HG03378 (cell line): Measurements from ENCODE around the gene COL11A2.
"Not testable (repeated sequence)": the region's sequence is repeated elsewhere in the genome, so short reads cannot be mapped to it uniquely, and the experiment has no call there.

Experiments used
- ATAC-seq: cut with Tn5 transposase; IDR thresholded peaks from one replicate; pipeline ENCODE4 v1.9.1; 2021; ENCODE audit warnings: mild to moderate bottlenecking, moderate library complexity; ENCODE audit not compliant: unreplicated experiment

COL11A2 gene

DNA sequence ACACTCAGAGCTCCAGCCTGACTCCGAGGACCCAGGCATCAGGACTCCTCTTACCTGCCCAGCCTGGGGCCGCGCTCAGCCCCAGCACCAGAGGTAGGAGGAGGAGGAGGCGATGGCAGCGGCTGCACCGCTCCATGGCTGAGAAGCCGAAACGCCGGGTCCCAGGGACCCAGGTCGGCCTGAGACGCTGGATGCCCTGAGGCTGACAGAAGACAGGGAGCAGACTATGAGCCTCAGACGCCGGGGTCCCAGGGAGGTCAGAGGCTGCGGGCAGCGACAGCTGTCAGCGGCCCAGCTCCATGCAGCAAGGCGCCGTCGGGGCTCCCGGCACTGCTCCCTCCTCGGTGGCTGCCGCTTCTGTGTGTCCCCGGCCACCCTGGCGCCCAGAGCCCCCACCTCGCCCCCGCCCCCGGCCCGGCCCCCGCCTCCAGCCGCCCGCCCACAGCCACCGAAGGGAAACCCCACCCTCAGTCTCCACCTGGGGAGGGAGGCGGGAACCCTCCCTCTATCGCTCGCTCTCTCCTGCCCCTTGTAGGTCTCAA, at the start of gene COL11A2:
TSS of gene COL11A2 (minus strand) at position 363 of the 542 bp plus-strand sequence. CDS start at position 136, 227 bp downstream.
- no peak for ATAC-seq

DNA sequence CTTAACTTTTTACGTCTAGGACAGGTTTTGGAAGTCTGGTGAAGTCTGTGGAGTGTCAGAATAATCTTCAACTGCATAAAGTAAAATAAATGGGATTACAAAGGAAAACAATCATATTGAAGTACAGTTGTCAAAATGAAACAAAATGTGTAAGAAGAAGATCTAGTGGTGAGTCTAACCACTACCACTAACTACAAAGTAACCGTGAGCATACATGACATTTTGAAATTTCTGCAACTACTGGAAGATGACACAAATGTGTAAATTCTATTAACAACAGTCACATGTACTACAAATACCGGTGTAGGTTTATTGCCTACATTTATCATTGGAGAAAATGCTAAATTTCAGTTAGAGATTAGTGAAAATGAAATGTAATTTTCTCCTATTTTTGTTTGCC, 49.7 kb upstream of the COL11A2 start:
- no peak for ATAC-seq

GRCh38 chr6:33237741-33238140, 45.5 kb upstream of the COL11A2 start:
- no peak for ATAC-seq

DNA sequence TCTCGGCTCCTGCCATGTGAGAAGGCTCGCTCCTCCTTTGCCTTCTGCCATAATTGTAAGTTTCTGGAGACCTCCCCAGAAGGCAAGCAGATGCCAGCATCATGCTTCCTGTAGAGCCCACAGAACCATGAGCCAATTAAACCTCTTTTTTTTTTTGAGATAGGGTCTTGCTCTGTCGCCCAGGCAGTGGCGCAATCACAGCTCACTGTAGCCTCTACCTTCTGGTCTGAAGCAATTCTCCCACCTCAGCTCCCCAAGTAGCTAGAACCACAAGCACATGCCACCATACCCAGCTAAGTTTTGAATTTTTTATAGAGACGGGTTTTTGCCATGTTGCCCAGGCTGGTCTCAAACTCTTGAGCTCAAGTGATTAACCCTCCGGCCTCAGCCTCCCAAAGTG, 44.6 kb upstream of the COL11A2 start:
- no peak for ATAC-seq

DNA sequence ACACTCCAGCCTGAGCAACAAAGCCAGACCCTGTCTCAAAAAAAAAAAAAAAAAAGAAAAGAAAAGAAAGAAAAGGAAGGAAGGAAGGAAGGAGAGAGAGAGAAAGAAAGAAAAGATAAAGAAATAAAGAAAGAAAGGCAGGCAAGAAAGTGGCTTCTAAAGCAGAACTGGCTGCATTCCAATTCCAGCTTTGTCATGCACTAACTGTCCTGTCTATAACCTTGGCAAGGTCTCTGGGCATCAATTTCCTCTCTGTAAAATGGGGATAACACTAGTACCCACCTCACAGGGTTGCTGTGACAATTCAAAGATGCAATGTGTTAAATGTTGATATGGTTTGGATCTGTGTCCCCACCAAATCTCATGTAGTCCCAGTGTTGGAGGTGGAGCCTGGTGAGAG, 44.1 kb upstream of the COL11A2 start:
- no peak for ATAC-seq

DNA sequence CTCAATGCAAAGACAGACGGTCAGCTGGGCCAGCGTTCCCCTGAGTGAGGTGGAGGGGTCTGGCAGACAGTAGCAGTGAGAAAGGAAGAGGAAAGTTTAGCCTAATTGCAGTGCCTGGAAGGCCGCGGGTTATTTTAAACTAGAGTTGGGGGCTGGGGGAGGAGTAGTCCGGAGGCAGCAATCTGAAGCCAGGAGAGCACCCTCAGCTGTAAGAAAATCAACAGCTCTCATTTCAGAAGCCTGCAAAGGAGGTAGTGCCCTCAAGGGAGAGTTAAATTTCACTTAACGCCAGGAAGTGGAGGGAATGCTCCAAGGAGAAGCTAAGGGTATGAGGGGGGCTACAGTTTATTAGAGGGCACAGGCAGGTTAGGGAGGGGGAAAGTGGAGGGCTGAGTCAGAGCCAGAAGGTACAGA, 43.0 kb upstream of the COL11A2 start:
- ATAC-seq, result no peak

DNA sequence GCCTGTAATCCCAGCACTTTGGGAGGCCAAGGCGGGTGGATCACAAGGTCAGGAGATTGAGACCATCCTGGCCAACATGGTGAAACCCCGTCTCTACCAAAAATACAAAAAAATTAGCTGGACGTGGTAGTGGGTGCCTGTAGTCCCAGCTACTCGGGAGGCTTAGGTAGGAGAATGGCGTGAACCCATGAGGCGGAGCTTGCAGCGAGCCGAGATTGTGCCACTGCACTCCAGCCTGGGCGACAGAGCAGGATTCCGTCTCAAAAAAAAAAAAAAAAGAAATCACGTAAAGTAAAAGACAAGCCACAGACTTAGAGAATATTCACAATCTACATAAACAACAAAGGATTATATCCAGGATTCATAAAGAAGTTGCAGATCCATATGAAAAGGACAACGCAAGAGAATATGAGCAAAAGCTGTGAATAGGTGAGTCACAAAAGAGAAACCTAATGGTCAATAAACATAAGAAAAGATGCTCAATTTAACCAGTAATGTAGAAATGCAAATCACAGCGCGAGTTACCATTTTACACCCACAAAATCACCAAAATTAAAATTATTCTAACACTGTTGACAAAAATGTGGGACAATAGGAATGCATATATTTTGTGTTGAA, 34.3 kb upstream of the COL11A2 start:
- not testable (repeated sequence) for ATAC-seq

DNA sequence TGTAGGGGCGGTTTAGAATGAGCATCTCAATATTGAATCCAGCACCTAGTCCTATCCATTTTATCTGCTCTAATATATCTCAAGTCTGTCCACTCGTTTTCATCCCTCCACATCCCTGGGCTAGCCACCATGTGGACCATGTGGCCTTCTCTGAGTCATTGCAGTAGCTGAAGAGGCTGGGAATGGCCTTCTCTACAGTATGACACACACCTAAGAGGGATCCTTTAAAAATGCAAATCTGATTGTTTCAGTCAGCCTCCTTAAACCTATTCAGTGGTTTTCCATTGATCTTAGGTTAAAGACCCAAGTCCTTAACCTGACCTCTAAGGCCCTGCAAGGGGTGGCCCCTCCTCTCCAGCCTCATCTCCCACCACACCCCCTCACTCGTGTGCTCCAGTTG, 25.4 kb upstream of the COL11A2 start:
- no peak for ATAC-seq

DNA sequence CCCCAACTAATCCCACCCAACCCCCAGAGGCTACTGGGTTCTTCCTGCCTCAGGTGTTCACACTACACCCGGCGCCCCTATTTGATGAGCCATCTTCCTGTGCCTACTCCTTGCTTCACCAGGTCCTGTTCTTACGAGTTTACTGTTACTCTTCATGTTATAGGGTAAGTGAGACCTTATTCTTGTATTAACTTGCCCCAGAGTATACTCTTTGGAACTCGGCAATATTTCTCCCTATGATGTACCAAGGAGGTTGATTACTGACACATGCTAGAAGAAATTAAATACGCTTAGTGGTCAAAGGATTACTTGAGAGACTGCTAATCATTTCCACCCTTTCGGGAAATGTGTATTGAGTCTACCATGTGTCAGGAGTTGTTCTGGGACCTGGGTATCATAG, 25.0 kb upstream of the COL11A2 start:
- ATAC-seq, result no peak

DNA sequence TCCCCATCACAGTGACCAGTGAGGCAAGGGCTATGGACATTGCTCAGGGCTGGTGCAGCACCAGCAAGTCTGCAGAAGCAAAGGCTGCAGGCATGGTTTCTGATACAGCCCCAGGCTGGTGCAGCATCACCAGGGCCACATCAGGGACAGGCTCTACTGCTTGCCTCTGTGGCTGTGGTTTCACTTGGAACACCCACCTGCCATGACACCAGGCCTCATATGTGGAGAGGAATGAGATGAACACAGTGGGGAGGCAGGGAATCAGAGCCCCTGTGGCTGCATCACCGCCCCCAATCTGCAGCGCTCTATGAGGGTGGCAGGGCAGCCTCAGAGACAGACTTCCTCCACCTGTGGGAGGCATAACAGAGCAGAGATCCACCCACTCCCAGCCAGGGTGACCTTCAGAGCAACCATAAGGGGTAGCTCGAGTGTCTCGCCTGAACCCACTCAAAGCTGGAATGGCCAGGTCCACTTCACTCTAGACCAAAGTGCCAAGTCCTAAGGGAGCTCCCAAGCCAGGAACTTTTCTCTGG, 23.9 kb upstream of the COL11A2 start:
- ATAC-seq, result no peak

DNA sequence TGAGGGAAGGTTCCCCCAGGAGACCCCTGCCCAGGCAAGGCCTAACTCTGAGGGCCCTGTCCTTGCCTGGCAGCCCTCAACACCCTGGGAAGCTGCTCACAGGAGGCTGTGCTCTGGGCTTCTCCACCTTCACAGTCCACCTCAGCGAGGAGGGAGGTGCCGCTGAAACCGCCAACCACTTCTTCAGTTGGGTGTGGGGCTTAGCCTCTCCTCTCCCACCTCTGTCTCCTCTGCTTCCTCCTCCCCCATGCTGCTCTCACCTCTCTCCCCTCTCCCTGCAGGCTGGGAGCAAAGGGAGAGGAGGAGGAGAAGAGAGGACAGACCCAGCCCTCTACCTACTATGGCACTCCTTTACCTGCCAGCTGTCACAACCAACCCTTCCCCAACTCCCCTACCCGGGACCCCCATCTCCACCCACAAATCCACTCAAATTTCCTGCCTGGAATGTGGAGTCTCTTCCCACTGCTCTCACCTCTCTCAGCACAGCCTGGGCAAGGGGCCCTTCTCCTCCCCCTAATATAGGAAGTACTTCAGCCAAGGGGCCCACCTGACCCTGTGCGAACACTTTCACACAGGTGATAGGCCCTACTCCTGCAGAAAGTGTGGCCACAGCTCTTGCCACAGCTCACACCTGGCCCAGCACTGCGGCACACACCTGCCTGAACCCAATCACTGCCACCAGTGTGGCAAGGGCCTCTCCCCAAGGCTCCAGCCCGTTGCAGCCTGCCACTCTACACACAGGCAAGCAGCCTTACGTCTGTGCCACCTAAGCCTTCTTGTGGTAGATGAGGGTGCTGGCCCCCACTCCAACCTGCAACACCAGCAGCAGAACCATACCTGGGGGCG, 23.2 kb upstream of the COL11A2 start:
- no peak for ATAC-seq

DNA sequence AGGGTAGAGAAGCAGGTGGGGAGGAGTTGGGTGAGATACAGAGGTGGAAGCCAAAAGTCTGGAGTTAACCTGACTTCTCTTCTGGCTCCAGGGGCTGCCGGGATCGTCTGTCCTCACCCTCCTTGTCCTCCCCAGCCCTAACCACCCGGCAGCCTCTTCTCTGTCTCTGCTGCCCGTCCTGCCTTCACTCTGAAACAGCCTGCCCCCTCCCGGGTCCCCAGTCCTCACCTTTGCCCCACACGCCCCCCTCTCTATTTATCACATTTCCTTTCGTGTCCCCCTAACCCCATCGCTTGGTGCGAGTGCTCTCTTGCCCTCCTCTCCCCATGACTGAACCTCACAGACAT, 21.7 kb upstream of the COL11A2 start:
- ATAC-seq, result no peak

DNA sequence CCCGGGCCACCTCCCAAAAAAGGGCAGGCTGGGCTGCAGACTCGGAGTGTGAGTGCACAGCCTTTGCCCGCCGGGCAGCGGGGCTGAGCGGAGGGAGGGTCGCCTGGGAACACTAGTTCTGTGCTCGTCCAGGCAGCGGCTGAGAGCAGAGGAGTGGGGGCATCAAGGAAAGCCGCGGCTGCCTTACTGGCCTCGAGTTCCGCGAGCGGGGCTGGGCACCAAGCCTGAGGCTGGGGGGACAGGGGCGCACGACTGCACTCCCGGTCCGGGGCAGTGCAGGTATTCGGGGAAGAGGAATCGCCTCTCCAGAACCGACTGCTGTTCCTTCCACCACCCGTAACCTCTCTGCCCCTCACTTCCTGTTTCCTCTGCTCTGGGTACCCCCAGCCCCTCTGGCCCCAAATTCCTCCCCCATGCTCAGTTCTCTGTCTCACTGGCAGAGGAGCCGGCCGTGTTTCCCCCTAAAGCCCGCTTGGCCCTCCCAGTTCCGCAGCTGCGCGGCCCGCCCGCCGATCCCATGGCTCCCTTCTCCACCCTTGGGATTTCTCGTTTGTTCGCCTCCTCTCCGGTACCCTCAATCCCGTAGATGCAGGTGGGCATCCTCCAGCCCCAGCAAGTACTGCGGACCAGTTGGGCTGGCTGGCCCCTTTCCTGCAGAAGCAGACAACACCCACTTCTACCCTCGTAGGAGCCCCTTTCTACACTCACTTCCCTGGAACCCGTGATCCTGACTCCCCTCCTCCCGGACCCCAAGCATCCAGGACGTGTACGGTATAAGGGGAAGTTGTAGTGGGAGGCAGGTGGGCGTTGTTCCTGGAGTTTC, 21.1 kb upstream of the COL11A2 start:
- ATAC-seq, result no peak

GRCh38 chr6:33212857-33213165, 20.5 kb upstream of the COL11A2 start:
- ATAC-seq, result no peak

DNA sequence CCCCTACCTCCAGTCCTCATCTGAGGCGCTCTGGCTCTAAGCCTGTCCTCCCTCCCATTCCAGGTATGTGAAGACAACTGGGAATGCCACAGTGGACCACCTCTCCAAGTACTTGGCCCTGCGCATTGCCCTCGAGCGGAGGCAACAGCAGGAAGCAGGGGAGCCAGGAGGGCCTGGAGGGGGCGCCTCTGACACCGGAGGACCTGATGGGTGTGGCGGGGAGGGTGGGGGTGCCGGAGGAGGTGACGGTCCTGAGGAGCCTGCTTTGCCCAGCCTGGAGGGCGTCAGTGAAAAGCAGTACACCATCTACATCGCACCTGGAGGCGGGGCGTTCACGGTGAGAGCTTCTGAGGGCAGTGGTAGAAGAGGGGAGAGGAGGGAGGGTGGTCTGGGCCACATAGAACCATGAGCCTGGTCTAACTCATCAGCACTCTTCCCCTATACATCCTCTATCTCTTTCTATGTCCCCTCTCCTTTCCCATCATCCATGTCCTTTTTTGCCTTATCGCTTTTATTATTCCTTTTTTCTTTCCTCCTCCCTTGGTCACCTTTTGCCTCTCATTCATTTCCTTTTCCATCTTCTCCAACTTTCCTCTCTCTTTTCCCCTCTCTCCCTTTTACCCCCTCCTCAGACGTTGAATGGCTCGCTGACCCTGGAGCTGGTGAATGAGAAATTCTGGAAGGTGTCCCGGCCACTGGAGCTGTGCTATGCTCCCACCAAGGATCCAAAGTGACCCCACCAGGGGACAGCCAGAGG, 19.6 kb upstream of the COL11A2 start:
- no peak for ATAC-seq

DNA sequence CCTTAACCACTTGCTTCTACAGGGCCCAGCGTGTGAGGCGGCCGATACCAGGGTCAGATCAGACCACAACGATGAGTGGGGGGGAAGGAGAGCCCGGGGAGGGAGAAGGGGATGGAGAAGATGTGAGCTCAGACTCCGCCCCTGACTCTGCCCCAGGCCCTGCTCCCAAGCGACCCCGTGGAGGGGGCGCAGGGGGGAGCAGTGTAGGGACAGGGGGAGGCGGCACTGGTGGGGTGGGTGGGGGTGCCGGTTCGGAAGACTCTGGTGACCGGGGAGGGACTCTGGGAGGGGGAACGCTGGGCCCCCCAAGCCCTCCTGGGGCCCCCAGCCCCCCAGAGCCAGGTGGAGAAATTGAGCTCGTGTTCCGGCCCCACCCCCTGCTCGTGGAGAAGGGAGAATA, 18.9 kb upstream of the COL11A2 start:
- no peak for ATAC-seq

GRCh38 chr6:33209856-33210255, 17.6 kb upstream of the COL11A2 start:
- ATAC-seq, result no peak

- ATAC-seq, result no peak
Observed at GRCh38 chr6:33208091-33208967, 16.1 kb upstream of the COL11A2 start, which contains the start of gene RING1. RING1 (plus strand) TSS chr6:33208500; CDS start chr6:33208823, 323 bp downstream.

DNA sequence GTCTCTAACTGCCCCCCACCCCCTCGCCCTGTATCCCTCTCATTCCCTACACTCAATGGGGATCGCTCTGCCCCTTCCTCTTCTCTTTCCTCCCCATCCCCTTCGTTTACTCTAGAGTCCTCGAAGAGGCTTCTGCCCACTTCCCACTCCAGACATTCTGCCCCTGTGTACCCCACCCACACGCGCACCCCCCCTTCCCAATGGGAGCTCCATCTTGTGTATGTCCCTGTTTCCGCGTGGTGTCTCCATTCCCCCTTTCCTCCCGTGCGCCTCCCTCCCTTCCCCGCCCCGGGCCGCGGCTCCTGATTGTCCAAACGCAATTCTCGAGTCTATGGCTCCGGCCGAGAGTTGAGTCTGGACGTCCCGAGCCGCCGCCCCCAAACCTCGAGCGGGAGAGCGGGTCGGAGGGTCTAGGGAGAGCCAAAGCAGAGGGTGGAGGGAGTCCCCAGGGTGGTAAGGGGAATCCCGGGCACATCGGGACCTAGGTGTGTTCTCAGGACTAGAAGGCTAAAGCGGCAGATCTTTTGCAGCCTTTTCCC, 15.4 kb upstream of the COL11A2 start:
- no peak for ATAC-seq
